SK-N-SH (cell line): Measurements from ENCODE around the gene SMIM1.

Experiments
- CHD2 ChIP-seq: fragments of 150-350 bp; IDR thresholded peaks from 2 replicates; pipeline ENCODE4 v1.6.1; 2018; ENCODE audit warnings: low read length; ENCODE audit not compliant: partially characterized antibody
- EZH2phosphoT487 ChIP-seq: fragments of 200-600 bp; sonication (generic); IDR thresholded peaks from 2 replicates; pipeline ENCODE4 v1.6.1; 2017; ENCODE audit warnings: low read depth, mixed run types, mild to moderate bottlenecking, antibody characterized with exemption, moderate library complexity, borderline replicate concordance
- FOXM1 ChIP-seq: IDR thresholded peaks from 2 replicates; pipeline ENCODE4 v1.4.0; 2012; ENCODE audit warnings: low read depth, mild to moderate bottlenecking
- REST ChIP-seq: IDR thresholded peaks from 2 replicates; pipeline ENCODE4 v1.6.1; 2012; ENCODE audit warnings: mild to moderate bottlenecking, low read depth, low read length, moderate library complexity
- SIN3A ChIP-seq: IDR thresholded peaks from 2 replicates; pipeline ENCODE4 v1.6.1; 2012; ENCODE audit warnings: low read depth, mild to moderate bottlenecking, low read length, moderate library complexity, borderline replicate concordance
- TAF1 ChIP-seq: IDR thresholded peaks from 2 replicates; pipeline ENCODE4 v1.6.1; 2012; ENCODE audit warnings: low read depth, mild to moderate bottlenecking, low read length, moderate library complexity, borderline replicate concordance
- TF ChIP-seq, protein P1 (sequence below): fragments of 200-600 bp; sonication (generic); IDR thresholded peaks from 2 replicates; pipeline ENCODE4 v1.6.1; 2017; ENCODE audit warnings: antibody characterized with exemption, mild to moderate bottlenecking, moderate library complexity

- TF ChIP-seq, protein P1, sequence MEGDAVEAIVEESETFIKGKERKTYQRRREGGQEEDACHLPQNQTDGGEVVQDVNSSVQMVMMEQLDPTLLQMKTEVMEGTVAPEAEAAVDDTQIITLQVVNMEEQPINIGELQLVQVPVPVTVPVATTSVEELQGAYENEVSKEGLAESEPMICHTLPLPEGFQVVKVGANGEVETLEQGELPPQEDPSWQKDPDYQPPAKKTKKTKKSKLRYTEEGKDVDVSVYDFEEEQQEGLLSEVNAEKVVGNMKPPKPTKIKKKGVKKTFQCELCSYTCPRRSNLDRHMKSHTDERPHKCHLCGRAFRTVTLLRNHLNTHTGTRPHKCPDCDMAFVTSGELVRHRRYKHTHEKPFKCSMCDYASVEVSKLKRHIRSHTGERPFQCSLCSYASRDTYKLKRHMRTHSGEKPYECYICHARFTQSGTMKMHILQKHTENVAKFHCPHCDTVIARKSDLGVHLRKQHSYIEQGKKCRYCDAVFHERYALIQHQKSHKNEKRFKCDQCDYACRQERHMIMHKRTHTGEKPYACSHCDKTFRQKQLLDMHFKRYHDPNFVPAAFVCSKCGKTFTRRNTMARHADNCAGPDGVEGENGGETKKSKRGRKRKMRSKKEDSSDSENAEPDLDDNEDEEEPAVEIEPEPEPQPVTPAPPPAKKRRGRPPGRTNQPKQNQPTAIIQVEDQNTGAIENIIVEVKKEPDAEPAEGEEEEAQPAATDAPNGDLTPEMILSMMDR = no peak
- TF ChIP-seq EZH2phosphoT487 (no peak), FOXM1 (no peak), SIN3A (no peak), TAF1 (no peak), CHD2 (no peak), REST (no peak)
These were observed 1.2 kb downstream of the SMIM1 start for GRCh38 chr1:3773572-3774275.
